ENCODE data around the gene CMTM5. TPM values are rescaled to one million over a fixed set of nuclear protein-coding genes. Genes with fewer than 3 reads are reported as not detected.
A peak's percentile ranks its signal among the peaks of the same experiment; 100 is the strongest.

The CMTM5 gene
- total RNA-seq, 2 donors from 2014 or later, result 0.40 to 1.4 TPM

- Mint-ChIP-seq H3K4me1 (peaks cover 29% of the 10 kb centered on the region), H3K36me3 (ENCODE audit: low read depth) (peaks cover 44% of the 10 kb centered on the region), H3K9me3 (no peaks in the 10 kb centered on the region), H3K27ac (no peak overlapping the region), H3K27me3 (ENCODE audit: insufficient read depth) (peaks cover 3% of the 10 kb centered on the region), H3K4me3 (no peak overlapping the region)
- Histone ChIP-seq H3K36me3 (ENCODE audit: control insufficient read depth, insufficient read depth, low read length) (peaks cover 57% of the 10 kb centered on the region), H3K9me3 (ENCODE audit: control insufficient read depth, low read length) (no peaks in the 10 kb centered on the region), H3K27ac (ENCODE audit: low read depth, low read length) (no peak overlapping the region), H3K4me3 (ENCODE audit: low read length) (no peak overlapping the region), H3K9ac (ENCODE audit: extremely low read depth, low read length, poor library complexity, severe bottlenecking) (no peak overlapping the region), H3K4me1 (ENCODE audit: control insufficient read depth, insufficient read depth, low read length) (peaks cover 5% of the 10 kb centered on the region), H3K27me3 (ENCODE audit: control insufficient read depth, insufficient read depth, low read length, poor library complexity, severe bottlenecking) (no peaks in the 10 kb centered on the region)
- no peak for DNase-seq
- WGBS, 2 experiments (ENCODE audit: insufficient coverage in 1 of 2, insufficient read length in 1 of 2), result 95% methylated on average over 10 to 22 of the region's 22 CpGs
- no peak for TF ChIP-seq CTCF (conservative IDR thresholded peaks at IDR 0.05)
These were observed 17.0 kb upstream of the CMTM5 start for GRCh38 chr14:23359722-23360447.

- Mint-ChIP-seq H3K4me1 (peaks cover 29% of the 10 kb centered on the region), H3K27ac (no peak overlapping the region), H3K4me3 (no peak overlapping the region), H3K27me3 (ENCODE audit: insufficient read depth) (no peaks in the 10 kb centered on the region), H3K36me3 (ENCODE audit: low read depth) (peaks cover 44% of the 10 kb centered on the region), H3K9me3 (no peaks in the 10 kb centered on the region)
- 85 to 86% methylated on average over 4 to 11 of the region's 11 CpGs for whole genome bisulfite sequencing, 2 experiments (ENCODE audit: insufficient coverage in 1 of 2, insufficient read length in 1 of 2)
- Histone ChIP-seq H3K27me3 (ENCODE audit: control insufficient read depth, insufficient read depth, low read length, poor library complexity, severe bottlenecking) (no peaks in the 10 kb centered on the region), H3K4me1 (ENCODE audit: control insufficient read depth, insufficient read depth, low read length) (peaks cover 5% of the 10 kb centered on the region), H3K27ac (ENCODE audit: low read depth, low read length) (no peak overlapping the region), H3K9me3 (ENCODE audit: control insufficient read depth, low read length) (no peaks in the 10 kb centered on the region), H3K9ac (ENCODE audit: extremely low read depth, low read length, poor library complexity, severe bottlenecking) (no peak overlapping the region), H3K4me3 (ENCODE audit: low read length) (no peak overlapping the region), H3K36me3 (ENCODE audit: control insufficient read depth, insufficient read depth, low read length) (peaks cover 57% of the 10 kb centered on the region)
- TF ChIP-seq CTCF (conservative IDR thresholded peaks at IDR 0.05), result peak; percentile 65
- peak; percentile 78 for DNase-seq
These were observed 16.4 kb upstream of the CMTM5 start for GRCh38 chr14:23360496-23360895.

- Histone ChIP-seq H3K4me3 (ENCODE audit: low read length) (peak overlapping the region; percentile 36), H3K4me1 (ENCODE audit: control insufficient read depth, insufficient read depth, low read length) (peaks cover 5% of the 10 kb centered on the region), H3K9ac (ENCODE audit: extremely low read depth, low read length, poor library complexity, severe bottlenecking) (no peak overlapping the region), H3K27ac (ENCODE audit: low read depth, low read length) (no peak overlapping the region), H3K36me3 (ENCODE audit: control insufficient read depth, insufficient read depth, low read length) (peaks cover 56% of the 10 kb centered on the region), H3K27me3 (ENCODE audit: control insufficient read depth, insufficient read depth, low read length, poor library complexity, severe bottlenecking) (no peaks in the 10 kb centered on the region), H3K9me3 (ENCODE audit: control insufficient read depth, low read length) (no peaks in the 10 kb centered on the region)
- Mint-ChIP-seq H3K9me3 (no peaks in the 10 kb centered on the region), H3K27me3 (ENCODE audit: insufficient read depth) (no peaks in the 10 kb centered on the region), H3K36me3 (ENCODE audit: low read depth) (peaks cover 41% of the 10 kb centered on the region), H3K27ac (no peak overlapping the region), H3K4me1 (peaks cover 29% of the 10 kb centered on the region), H3K4me3 (no peak overlapping the region)
- peak; percentile 8 for DNase-seq
- no peak for TF ChIP-seq CTCF (conservative IDR thresholded peaks at IDR 0.05)
These were observed 15.5 kb upstream of the CMTM5 start for GRCh38 chr14:23361320-23361719.
